ENCODE measurements around the gene EPB41.
"Not testable (repeated sequence)": the region's sequence is repeated elsewhere in the genome, so short reads cannot be mapped to it uniquely, and the experiment has no call there.

Gene EPB41

GRCh38 chr1:28950449-28950848 lies 36.1 kb downstream of the EPB41 start:
- Histone ChIP-seq H3K4me3 (IDR thresholded peaks at IDR 0.05; ENCODE audit: insufficient read depth, low read depth, low read length) (no peak overlapping the region), H3K36me3 (ENCODE audit: insufficient read depth) (no peaks in the 10 kb centered on the region), H4K20me1 (ENCODE audit: insufficient read depth) (no peaks in the 10 kb centered on the region), H3K27ac (no peak overlapping the region; the same call in 1 of the 2 replicates), H3K4me2 (no peak overlapping the region), H3K79me2 (ENCODE audit: insufficient read depth, low read depth) (peaks cover 6% of the 10 kb centered on the region; the same call in 1 of the 2 replicates), H3K9ac (no peak overlapping the region), H2AFZ (ENCODE audit: low read depth) (no peak overlapping the region), H3K27me3 (ENCODE audit: insufficient read depth, low read depth) (no peaks in the 10 kb centered on the region), H3K4me1 (ENCODE audit: low read depth, poor library complexity, severe bottlenecking) (peaks cover 13% of the 10 kb centered on the region)
- TF ChIP-seq CTCF (conservative IDR thresholded peaks at IDR 0.05; ENCODE audit: low read depth, low read length) = no peak

- Histone ChIP-seq H3K27me3 (ENCODE audit: insufficient read depth, low read depth) (no peaks in the 10 kb centered on the region), H3K4me2 (no peak overlapping the region), H3K4me1 (ENCODE audit: low read depth, poor library complexity, severe bottlenecking) (peaks cover 46% of the 10 kb centered on the region), H3K27ac (no peak overlapping the region), H2AFZ (ENCODE audit: low read depth) (no peak overlapping the region), H3K4me3 (IDR thresholded peaks at IDR 0.05; ENCODE audit: insufficient read depth, low read depth, low read length) (no peak overlapping the region), H3K9ac (no peak overlapping the region), H3K79me2 (ENCODE audit: insufficient read depth, low read depth) (peaks cover 6% of the 10 kb centered on the region; the same call in 1 of the 2 replicates), H4K20me1 (ENCODE audit: insufficient read depth) (no peaks in the 10 kb centered on the region), H3K36me3 (ENCODE audit: insufficient read depth) (no peaks in the 10 kb centered on the region)
- TF ChIP-seq CTCF (conservative IDR thresholded peaks at IDR 0.05; ENCODE audit: low read depth, low read length) = no peak
Measured at GRCh38 chr1:28954126-28954726, 39.9 kb downstream of the EPB41 start.

- Histone ChIP-seq H3K4me2 (no peak overlapping the region), H3K4me1 (ENCODE audit: low read depth, poor library complexity, severe bottlenecking) (peaks cover 38% of the 10 kb centered on the region), H3K27me3 (ENCODE audit: insufficient read depth, low read depth) (no peaks in the 10 kb centered on the region), H4K20me1 (ENCODE audit: insufficient read depth) (no peaks in the 10 kb centered on the region), H3K36me3 (ENCODE audit: insufficient read depth) (no peaks in the 10 kb centered on the region), H3K9ac (no peak overlapping the region), H2AFZ (ENCODE audit: low read depth) (no peak overlapping the region), H3K79me2 (ENCODE audit: insufficient read depth, low read depth) (peaks cover 6% of the 10 kb centered on the region; the same call in 1 of the 2 replicates), H3K4me3 (IDR thresholded peaks at IDR 0.05; ENCODE audit: insufficient read depth, low read depth, low read length) (no peak overlapping the region), H3K27ac (no peak overlapping the region)
- no peak for TF ChIP-seq CTCF (conservative IDR thresholded peaks at IDR 0.05; ENCODE audit: low read depth, low read length)
Measured at GRCh38 chr1:28956038-28956464, 41.7 kb downstream of the EPB41 start.

GRCh38 chr1:28962114-28962831 lies 47.9 kb downstream of the EPB41 start:
- not testable (repeated sequence) for H3K27me3 ChIP-seq (ENCODE audit: insufficient read depth, low read depth); H3K36me3 ChIP-seq (ENCODE audit: insufficient read depth); H3K9ac ChIP-seq; H4K20me1 ChIP-seq (ENCODE audit: insufficient read depth); H2AFZ ChIP-seq (ENCODE audit: low read depth); H3K79me2 ChIP-seq (ENCODE audit: insufficient read depth, low read depth); H3K27ac ChIP-seq; H3K4me3 ChIP-seq (IDR thresholded peaks at IDR 0.05; ENCODE audit: insufficient read depth, low read depth, low read length); H3K4me2 ChIP-seq
- peaks cover 14% of the 10 kb centered on the region for H3K4me1 ChIP-seq (ENCODE audit: low read depth, poor library complexity, severe bottlenecking)

Data from KMS-11 (cell line).